AG09319 (cell line): ENCODE measurements around the gene HOMER2.

Experiments used
- DNase-seq: peaks from one replicate; pipeline ENCODE4 v3.0.0-alpha.2; 2010; ENCODE audit warnings: low read depth; ENCODE audit errors: extremely low read depth
- TF ChIP-seq, protein P1 (sequence below): IDR thresholded peaks from 2 replicates; pipeline ENCODE4 v1.5.1; 2011; ENCODE audit warnings: low read depth, mild to moderate bottlenecking, inconsistent platforms, low read length, moderate library complexity

The HOMER2 gene

DNA sequence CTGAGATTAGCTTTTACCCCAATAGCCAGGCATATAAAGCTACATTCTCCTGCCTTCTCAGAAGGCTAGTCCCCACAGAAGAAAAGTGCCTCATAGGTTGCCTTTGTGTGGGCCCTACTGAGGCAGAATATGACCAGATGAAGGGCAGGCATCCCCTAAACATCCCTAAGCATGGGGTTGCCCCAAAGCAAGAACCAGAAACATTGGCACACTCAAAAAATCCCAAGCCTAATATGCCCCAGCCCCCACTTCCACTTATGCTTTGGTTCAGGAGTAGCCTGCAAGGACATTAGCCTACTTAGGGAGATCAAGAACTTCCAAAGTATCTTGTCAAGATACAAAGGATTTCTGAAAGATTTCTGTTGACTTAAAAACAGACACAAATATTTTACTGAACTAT lies 113.4 kb downstream of the HOMER2 start:
- TF ChIP-seq, protein P1, sequence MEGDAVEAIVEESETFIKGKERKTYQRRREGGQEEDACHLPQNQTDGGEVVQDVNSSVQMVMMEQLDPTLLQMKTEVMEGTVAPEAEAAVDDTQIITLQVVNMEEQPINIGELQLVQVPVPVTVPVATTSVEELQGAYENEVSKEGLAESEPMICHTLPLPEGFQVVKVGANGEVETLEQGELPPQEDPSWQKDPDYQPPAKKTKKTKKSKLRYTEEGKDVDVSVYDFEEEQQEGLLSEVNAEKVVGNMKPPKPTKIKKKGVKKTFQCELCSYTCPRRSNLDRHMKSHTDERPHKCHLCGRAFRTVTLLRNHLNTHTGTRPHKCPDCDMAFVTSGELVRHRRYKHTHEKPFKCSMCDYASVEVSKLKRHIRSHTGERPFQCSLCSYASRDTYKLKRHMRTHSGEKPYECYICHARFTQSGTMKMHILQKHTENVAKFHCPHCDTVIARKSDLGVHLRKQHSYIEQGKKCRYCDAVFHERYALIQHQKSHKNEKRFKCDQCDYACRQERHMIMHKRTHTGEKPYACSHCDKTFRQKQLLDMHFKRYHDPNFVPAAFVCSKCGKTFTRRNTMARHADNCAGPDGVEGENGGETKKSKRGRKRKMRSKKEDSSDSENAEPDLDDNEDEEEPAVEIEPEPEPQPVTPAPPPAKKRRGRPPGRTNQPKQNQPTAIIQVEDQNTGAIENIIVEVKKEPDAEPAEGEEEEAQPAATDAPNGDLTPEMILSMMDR = no peak

DNA sequence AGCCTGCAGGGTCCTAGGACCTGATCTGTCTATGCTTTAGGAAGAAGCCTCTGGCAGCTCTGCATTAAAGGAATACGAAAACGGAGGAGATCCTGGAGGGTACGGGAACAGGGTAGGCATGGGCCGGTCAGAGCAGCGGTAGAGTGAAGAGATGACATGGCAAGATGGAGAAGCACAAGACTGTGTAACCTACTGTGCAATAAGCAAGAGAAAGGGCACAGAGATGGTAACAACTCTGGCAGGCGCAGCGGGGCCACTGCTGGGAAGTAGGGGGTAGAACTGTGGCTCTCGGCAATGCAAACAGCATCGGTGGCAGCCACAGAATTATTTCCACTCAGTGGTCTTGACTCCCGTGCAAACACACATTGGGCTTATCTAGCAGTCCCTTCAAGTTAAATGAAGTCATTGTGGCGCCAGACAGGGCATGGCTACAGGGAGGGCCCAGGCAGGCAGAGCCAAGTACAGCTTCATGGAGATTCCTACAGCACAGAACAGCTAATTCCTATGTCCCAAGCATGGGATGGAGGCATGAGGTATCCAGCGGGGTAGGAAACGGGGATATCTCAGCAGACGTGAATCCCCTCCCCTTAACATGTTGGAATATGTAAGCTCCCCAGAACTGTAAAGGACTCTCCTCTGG lies 114.3 kb downstream of the HOMER2 start:
- DNase-seq = no peak
- TF ChIP-seq, protein P1 = no peak

More for the DNA sequence above, 113.4 kb downstream of the HOMER2 start:
- no peak for DNase-seq

DNA sequence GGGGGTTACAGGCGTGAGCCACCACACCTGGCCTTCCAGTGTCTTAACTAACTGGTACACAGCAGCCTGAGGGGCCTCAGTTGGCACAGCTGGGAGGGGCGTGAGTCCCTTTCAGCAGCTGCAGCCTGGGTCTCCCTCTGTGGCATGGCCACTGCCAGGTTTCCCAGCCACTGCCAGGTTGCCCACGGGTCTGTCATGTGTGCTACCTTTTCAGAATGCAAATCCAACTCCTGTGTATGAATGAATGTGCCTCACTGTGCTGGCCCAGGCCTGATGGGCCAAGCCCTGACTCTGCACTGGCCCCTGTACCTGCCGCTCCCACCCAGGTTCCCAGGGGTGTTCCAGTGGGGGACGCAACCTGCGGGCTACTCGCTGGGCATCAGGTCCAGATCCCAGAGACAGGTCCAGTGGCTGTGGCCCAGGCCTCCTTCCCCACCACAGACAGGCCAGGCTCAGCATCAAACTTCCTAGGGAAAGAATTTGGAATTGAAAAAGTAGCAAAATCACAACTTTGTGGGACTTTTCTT lies 117.1 kb downstream of the HOMER2 start:
- TF ChIP-seq, protein P1 = no peak
- DNase-seq = no peak

DNA sequence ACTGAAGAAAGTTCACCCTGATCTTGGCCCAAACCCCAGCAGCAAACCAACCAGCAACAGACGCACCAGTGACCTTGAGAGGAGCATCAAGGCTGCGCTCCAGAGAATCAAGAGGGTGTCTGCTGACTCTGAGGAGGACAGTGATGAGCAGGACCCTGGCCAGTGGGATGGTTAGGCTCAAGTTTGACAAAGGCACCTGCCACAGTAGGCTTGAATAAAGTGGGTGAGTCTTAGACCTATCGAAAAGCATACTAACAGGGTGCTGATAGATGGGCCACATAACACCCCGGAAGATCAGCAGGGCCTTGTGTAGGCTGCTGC lies 119.2 kb downstream of the HOMER2 start:
- DNase-seq = no peak
- TF ChIP-seq, protein P1 = no peak

DNA sequence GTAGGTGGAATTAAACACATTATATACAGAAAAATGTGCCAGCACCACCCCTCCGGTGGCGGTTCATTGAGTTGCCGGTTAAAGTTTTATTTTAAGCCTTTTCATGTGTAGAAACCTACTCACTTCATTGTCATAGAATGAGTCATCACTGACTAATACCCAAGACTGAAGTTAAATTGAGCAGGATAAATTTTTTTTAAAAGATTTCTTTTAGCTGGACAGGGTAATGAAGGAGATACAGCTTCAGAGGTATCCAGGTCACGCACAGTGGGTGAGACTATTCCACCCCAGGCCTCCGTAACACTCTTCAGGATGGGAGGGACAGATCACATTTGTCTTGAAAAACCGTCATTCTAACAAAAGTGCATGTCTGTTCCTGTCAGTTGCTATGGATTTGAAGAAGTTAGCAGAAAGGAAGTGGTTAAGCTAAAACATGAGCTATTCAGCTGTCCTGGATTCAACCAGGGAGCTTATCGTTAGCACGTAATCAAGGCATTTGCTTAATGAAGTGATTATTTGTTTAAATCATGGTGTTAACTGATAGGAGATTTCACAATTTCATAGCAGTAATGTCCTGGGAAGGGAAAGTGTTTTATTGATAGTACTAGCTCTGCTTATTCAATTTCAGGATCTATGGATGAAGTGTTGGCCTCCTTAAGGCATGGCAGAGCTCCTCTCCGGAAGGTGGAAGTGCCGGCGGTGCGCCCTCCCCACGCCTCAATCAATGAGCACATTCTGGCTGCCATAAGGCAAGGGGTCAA lies 119.7 kb downstream of the HOMER2 start:
- TF ChIP-seq, protein P1 = no peak
- peak; percentile 37 for DNase-seq

DNA sequence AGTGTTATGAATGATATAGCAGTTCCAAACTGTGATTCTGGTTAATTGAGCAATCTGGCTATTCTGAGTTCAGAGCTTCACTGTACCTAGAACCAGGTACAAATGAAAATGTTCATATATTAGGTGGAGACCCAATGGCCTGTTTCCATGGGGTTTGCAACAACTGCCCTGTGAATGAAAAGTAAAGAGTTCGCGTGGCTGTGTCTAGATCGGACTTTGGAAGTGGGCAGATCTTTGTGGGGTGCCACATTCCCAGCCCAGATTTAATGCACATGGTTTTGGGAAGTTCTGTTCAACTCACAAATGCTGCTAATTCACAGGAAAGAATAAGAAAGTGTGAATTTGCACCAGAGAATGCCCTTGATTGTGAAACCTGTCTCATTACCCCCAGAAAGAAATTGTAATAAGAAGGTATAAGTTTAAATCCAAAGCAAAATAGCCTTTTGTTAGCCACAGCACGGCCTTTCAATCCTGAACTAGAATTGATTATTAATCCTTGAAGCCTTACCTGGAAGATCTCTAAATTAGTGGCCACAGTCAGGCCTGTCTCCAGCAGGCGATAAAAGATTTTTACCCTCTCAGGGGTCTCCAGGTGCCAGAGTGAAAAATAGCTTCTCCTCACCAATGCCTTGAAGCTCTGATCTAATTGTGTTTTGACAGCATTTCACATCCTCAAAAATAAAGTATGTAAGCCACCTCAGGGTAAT lies 120.5 kb downstream of the HOMER2 start:
- TF ChIP-seq, protein P1 = no peak
- no peak for DNase-seq
